ENCODE results near the gene GAS2.

GRCh38 chr11:22768281-22768680 is 101.9 kb downstream of the GAS2 start:
- TF ChIP-seq CTCF (IDR thresholded peaks at IDR 0.05) (no peak), POLR2A (IDR thresholded peaks at IDR 0.05) (no peak)

Data from testis (tissue), 2 donors.